ENCODE data around the gene CNN3. TPM values are rescaled to one million over a fixed set of nuclear protein-coding genes. Genes with fewer than 3 reads are reported as not detected.

CNN3 gene
- total RNA-seq, 1 donor from 2014 or later: 596 TPM

GRCh38 chr1:94888201-94888600, 38.7 kb downstream of the CNN3 start:
- no peak overlapping the region for H3K27ac Mint-ChIP-seq (ENCODE audit: unreplicated experiment)
- DNase-seq (ENCODE audit: low spot score): no peak
- peaks cover 3% of the 10 kb centered on the region for H3K4me1 Mint-ChIP-seq (ENCODE audit: unreplicated experiment)
- H3K36me3 Mint-ChIP-seq (ENCODE audit: low read depth, unreplicated experiment): no peaks in the 10 kb centered on the region
- no peak for TF ChIP-seq CTCF (IDR thresholded peaks at IDR 0.05; ENCODE audit: unreplicated experiment)
- peaks cover 9% of the 10 kb centered on the region for H3K27me3 Mint-ChIP-seq (ENCODE audit: unreplicated experiment)
- H3K4me3 Mint-ChIP-seq (ENCODE audit: unreplicated experiment): no peak overlapping the region
- H3K9me3 Mint-ChIP-seq (ENCODE audit: unreplicated experiment): no peaks in the 10 kb centered on the region

GRCh38 chr1:94887603-94888171, 39.2 kb downstream of the CNN3 start:
- peaks cover 3% of the 10 kb centered on the region for H3K4me1 Mint-ChIP-seq (ENCODE audit: unreplicated experiment)
- peaks cover 9% of the 10 kb centered on the region for H3K27me3 Mint-ChIP-seq (ENCODE audit: unreplicated experiment)
- no peak for DNase-seq (ENCODE audit: low spot score)
- TF ChIP-seq CTCF (IDR thresholded peaks at IDR 0.05; ENCODE audit: unreplicated experiment): no peak
- H3K4me3 Mint-ChIP-seq (ENCODE audit: unreplicated experiment): no peak overlapping the region
- no peak overlapping the region for H3K27ac Mint-ChIP-seq (ENCODE audit: unreplicated experiment)
- no peaks in the 10 kb centered on the region for H3K36me3 Mint-ChIP-seq (ENCODE audit: low read depth, unreplicated experiment)
- H3K9me3 Mint-ChIP-seq (ENCODE audit: unreplicated experiment): no peaks in the 10 kb centered on the region

- no peak for DNase-seq (ENCODE audit: low spot score)
- Mint-ChIP-seq H3K4me1 (ENCODE audit: unreplicated experiment) (peaks cover 3% of the 10 kb centered on the region), H3K27ac (ENCODE audit: unreplicated experiment) (no peak overlapping the region), H3K9me3 (ENCODE audit: unreplicated experiment) (no peaks in the 10 kb centered on the region), H3K27me3 (ENCODE audit: unreplicated experiment) (peaks cover 9% of the 10 kb centered on the region), H3K36me3 (ENCODE audit: low read depth, unreplicated experiment) (no peaks in the 10 kb centered on the region), H3K4me3 (ENCODE audit: unreplicated experiment) (no peak overlapping the region)
- TF ChIP-seq CTCF (IDR thresholded peaks at IDR 0.05; ENCODE audit: unreplicated experiment): no peak
These were observed 39.8 kb downstream of the CNN3 start for GRCh38 chr1:94887106-94887505.

- Mint-ChIP-seq H3K36me3 (ENCODE audit: low read depth, unreplicated experiment) (no peaks in the 10 kb centered on the region), H3K9me3 (ENCODE audit: unreplicated experiment) (no peaks in the 10 kb centered on the region), H3K4me1 (ENCODE audit: unreplicated experiment) (peaks cover 3% of the 10 kb centered on the region), H3K4me3 (ENCODE audit: unreplicated experiment) (no peak overlapping the region), H3K27ac (ENCODE audit: unreplicated experiment) (no peak overlapping the region), H3K27me3 (ENCODE audit: unreplicated experiment) (peaks cover 9% of the 10 kb centered on the region)
- no peak for TF ChIP-seq CTCF (IDR thresholded peaks at IDR 0.05; ENCODE audit: unreplicated experiment)
- no peak for DNase-seq (ENCODE audit: low spot score)
These were observed 40.5 kb downstream of the CNN3 start for GRCh38 chr1:94886361-94886760.

- Mint-ChIP-seq H3K27ac (ENCODE audit: unreplicated experiment) (no peak overlapping the region), H3K27me3 (ENCODE audit: unreplicated experiment) (peaks cover 7% of the 10 kb centered on the region), H3K9me3 (ENCODE audit: unreplicated experiment) (no peaks in the 10 kb centered on the region), H3K4me3 (ENCODE audit: unreplicated experiment) (no peak overlapping the region), H3K36me3 (ENCODE audit: low read depth, unreplicated experiment) (no peaks in the 10 kb centered on the region), H3K4me1 (ENCODE audit: unreplicated experiment) (no peaks in the 10 kb centered on the region)
- TF ChIP-seq CTCF (IDR thresholded peaks at IDR 0.05; ENCODE audit: unreplicated experiment): no peak
- DNase-seq (ENCODE audit: low spot score): no peak
These were observed 42.4 kb downstream of the CNN3 start for GRCh38 chr1:94884507-94884906.

Measured in endothelial cell (in vitro differentiated cells).